ENCODE data around the gene UBTF. TPM values are rescaled to one million over a fixed set of nuclear protein-coding genes. Genes with fewer than 3 reads are reported as not detected.

Gene UBTF, protein sequence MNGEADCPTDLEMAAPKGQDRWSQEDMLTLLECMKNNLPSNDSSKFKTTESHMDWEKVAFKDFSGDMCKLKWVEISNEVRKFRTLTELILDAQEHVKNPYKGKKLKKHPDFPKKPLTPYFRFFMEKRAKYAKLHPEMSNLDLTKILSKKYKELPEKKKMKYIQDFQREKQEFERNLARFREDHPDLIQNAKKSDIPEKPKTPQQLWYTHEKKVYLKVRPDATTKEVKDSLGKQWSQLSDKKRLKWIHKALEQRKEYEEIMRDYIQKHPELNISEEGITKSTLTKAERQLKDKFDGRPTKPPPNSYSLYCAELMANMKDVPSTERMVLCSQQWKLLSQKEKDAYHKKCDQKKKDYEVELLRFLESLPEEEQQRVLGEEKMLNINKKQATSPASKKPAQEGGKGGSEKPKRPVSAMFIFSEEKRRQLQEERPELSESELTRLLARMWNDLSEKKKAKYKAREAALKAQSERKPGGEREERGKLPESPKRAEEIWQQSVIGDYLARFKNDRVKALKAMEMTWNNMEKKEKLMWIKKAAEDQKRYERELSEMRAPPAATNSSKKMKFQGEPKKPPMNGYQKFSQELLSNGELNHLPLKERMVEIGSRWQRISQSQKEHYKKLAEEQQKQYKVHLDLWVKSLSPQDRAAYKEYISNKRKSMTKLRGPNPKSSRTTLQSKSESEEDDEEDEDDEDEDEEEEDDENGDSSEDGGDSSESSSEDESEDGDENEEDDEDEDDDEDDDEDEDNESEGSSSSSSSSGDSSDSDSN
- total RNA-seq (2014; rRNA removed; shearing (Covaris generic)), result 70.0 and 82.3 TPM in 2 replicates
- 42.4 and 46.9 TPM in 2 replicates for polyA plus RNA-seq (2015; cell fraction: cytosol; rRNA removed)
- polyA plus RNA-seq (2015; cell fraction: nucleus; rRNA removed), result 68.9 and 69.4 TPM in 2 replicates

DNA sequence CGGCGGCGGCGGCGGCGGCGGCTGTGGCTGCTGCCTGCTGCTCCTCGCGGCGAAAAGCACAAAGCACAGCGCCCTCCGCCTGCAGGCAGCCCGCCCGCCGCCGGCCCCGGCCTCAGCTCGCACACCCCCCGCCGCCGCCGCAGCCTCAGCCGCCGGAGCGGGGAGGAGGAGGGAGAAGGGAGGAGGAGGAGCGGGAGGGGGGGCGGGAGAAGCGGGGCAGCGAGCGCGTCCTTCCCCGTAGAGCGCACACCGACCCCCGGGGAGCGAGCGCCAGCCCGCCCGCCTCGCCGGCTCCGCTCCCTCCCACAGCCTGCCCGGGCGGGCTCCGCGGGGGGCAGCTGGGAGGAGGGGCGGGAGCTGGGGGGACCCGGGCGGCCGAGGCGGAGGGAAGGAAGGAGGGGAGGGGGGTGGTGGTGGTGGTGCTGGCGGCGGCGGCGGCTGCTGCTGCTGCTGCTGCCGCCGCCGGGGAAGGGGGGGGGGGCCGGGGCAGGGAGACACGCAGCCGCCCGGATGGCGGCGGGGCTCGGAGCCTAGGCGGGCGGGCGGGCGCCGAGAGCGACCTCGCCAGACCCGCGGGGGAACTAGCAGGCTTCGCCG is at the start of gene UBTF:
TSS of gene UBTF (minus strand) at position 60 of the 597 bp plus-strand sequence. CDS start 1,446 bp downstream, outside the sequence.
- DNase-seq (ENCODE audit: low read depth), result no peak

DNA sequence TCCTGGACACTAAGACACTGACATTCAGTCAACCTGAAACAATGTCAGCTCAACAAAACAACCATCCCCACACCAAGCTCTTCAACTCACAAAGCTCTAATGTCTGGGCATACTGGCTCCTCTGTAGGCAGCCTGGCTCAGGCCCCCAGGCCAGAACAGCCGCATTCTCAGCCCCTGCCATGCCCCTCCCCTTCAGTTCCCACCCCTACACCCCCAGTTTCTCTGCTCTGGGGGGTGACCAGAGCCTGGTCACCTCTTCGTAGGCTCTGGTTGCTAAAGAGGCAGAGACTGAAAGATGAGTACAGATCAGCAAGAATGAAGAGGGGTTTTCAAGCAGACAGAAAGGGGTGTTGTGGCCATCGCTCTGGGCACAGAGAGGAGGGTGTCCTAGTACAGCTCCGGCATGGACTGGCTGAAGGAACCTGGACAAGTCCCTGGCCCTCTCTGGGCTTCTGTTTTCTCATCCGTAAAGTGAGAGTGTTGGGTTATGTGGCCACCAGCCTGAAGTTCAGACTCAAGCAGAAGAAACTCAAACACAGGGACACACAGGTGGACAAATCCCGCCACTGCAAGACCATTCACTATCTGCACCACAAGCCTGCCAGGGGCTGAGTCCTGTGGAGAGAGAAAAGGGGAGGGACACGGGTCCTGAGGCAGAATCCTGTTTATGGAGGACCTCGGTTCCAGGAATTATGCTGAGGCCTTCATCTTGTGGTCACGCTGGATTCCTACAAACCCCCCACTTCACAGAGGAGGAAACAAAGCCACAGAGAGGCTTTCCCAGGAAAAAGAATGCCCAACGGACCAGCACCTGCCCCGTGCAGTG is 49.4 kb upstream of the UBTF start:
- no peak for DNase-seq (ENCODE audit: low read depth)

DNA sequence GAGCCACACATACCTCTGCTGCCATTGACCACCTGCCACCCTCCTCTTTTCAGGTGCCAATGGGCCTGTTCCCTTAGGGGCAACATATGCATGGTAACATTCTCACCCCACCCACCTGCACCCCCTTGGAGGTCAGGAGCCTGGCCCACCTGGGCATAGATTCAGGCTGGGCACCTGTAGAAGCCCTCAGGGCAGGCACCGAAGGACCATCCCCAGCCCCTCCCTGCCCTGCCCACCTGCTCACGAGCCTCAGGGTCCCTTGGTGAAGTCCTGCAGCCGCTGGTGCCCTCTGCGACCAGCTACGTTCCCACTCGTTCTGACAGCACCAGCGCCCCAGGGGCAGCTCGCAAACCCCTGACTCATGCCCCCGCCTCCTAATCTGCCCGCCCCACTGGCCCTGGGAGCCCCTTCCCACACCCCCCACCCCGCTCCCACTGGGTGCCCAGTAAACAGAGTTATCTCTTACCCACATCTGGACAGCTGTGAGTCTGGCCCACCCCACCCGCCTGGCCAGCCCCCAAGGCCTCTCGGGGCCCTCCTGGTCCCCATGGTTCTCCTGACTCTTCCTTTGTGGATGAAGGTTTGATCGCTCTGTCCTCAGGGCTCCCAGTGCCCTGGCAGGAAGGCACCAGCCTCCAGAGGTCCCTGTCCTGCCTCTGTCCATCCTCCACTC is 48.5 kb upstream of the UBTF start, which contains the start of gene SLC4A1:
TSS of gene SLC4A1 (minus strand) at position 318 of the 673 bp plus-strand sequence. CDS start 5,269 bp downstream, outside the sequence.
- DNase-seq (ENCODE audit: low read depth), result no peak

DNA sequence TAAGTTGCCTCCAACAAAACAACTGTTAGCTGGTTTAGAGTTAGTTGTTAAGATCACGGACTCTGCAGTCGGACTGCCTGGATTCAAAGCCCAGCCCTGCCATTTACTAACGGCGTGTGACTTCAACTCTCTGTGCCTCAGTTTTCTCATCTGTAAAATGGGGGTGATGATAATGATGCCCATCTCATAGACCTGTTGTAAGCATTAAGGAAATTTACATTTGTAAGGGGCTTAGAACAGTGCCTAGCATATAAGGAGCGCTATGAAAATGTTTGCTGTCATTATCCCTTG is 47.6 kb upstream of the UBTF start:
- DNase-seq (ENCODE audit: low read depth), result no peak

DNA sequence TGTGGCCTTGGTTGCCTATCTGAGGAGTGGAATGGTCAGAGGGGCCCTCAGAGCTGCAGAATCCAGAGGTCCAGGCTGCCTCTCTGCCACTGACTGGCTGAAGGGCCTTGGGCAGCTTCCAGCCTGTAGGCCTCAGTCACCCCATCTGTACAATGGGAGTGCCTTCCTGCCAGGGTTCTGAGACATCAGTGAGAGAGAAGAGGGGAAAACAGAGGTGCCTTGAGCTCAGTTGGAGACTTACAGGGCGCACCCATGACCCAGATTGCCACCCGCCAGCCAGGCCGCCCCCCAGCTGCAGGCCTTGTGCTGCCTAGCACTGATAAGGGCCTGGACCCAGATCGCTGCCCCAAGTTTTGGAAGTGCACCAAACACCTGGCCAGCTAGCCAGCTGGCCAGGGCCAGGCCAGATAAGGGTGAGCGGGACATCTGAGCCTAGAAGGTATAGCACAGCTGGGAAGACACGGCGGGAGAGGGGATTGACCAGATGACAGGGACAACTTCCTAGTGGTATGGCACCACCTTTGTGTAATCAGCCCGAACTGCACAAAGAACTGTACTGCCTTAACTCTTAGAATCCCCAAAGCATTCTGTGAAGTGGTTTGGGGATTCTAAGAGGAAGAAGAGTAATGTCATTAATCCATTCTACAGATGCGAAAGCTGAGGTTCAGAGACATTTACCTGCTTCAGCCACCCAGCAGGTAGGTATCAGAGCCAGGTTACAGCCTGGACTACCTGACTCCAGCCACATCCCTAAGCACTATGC is 47.1 kb upstream of the UBTF start:
- DNase-seq (ENCODE audit: low read depth), result no peak

DNA sequence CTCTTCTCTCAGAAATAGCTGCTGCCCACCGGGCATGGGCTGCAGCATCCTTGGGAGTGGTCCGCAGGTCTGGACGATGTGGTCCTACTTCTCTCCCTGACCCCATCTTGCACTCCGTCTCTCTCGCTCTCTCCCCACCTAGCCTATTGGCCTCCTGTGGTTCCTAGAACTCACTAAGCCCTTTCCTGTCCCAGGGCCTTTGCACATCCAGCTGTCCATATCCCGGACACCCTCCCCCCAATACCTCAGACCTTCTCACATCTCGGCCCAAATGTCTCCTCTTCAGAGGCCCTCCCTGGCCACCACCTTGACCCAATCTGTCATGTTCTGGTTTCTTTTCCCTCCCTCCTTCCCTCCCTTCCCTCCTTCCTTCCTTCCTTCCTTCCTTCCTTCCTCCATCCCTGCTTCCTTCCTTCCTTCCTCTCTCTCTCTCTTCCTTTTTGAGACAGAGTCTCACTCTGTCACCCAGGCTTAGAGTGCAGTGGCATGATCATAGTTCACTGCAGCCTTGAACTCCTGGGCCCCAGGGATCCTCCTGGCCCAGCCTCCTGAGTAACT is 43.9 kb upstream of the UBTF start:
- DNase-seq (ENCODE audit: low read depth), result no peak

DNA sequence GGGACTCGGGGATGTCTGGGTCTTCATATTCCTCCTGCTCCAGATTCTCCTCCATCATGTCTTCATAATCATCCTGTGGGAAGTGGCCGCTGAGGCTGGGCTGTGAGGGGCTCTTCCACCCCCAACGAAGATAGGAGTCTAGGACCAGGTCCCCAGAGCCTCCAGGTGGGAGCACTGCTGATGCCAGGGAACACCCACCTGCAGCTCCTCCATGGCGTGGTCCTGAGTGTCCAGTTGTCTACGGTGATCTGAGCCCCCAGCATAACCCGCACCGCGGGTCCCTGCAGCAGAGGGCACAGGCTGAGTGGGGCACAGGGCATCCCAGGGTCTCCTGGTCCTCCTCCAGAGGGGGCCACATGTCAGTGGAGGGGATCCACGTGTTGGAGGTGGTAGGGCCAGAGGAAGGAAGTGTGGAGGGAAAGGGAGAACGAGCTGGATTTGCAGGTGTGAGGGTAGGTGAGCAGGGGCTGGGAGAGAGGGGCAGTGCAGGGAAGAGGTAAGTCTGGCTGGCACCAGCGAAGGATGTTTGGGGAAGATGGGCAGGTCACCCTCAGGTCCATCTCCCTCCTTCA is 43.3 kb upstream of the UBTF start:
- no peak for DNase-seq (ENCODE audit: low read depth)

DNA sequence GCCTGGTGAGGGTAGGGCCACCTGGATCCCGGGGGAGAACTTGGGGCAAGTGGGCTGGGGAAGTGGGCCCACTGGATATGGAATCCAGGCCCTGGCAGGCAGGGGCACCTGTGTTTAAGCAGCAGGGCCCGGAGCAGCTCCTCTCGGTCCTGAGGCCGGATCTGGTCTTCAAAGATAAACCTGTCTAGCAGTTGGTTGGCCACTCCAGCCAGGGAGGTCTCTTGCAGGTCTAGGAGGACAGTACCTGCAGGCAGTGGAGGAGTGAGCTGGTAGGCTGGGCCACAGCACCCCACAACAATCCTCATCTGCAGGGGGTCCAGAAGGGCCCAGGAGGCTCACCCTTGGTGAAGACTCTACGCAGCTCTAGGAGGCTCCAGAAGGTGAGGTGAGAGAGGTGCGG is 40.8 kb upstream of the UBTF start:
- no peak for DNase-seq (ENCODE audit: low read depth)

DNA sequence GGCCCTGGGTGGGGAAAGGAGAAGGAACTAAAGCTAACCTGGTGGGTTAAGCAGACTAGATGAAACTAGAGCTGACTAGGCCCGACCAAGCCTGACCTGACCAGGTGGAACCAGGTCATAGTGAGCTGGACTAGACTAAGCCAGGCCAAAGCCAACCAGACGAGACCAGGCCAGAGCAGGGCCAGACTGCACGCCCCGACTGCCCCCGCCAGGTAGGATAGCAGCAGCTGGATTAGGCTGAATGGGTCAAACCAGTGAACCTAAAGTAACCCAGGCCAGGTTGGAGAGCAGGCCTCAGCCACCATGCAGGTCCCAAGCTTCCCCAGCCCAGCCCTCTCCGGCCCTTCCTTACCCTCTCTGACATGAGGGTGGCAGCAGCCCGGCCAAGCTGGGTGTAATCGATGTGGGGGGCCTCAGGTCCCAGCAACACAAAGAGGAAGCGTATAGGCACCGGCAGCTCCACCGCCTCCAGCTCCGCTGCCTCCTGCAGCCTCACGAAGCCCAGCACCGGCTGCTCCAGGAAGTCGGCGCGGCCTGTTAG is 39.4 kb upstream of the UBTF start:
- DNase-seq (ENCODE audit: low read depth), result no peak

DNA sequence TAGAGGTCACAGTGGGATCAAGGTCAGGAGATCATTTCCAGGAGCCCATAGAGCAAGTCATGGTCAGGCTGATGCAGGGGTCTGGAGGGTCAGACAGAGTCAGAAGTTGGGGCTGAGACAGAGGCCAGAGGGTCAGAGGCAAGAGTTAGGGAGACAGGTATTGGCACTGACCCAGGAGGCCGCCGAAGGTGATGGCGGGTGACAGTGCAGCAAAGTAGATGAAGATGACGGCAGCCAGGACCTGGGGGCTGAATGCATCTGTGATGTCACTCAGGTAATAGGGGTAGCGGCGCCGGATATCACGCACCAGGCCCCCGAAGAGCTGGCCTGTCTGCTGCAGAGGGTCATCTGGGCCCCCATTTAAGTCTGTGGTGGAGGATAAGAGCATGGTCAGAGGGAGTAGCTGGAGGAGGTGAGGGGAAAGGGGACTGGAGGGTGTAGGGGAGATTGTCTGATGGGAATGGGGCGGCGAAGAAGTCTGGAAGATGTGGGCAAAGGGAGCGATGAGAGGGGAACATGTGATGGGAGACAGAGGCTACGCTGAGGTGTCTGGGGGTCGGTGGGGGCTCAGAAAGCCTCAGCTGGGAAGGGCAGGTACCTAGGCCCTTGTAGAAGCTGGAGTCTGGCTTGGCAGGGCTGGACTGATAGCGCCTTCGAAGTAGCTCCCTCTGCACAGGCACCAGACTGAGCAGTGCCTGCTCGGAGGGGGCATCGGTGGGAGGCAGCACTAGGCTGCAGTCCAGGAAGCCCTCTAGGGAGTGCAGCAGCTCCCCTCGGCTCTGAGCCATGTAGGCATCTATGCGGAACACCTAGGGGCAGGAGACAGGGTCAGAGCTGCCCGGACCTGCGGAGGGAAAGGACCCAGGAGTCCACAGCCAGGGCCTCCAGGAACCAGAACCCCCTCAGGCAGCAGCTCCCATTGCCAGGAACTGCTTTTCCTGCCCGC is 38.6 kb upstream of the UBTF start:
- DNase-seq (ENCODE audit: low read depth), result no peak

DNA sequence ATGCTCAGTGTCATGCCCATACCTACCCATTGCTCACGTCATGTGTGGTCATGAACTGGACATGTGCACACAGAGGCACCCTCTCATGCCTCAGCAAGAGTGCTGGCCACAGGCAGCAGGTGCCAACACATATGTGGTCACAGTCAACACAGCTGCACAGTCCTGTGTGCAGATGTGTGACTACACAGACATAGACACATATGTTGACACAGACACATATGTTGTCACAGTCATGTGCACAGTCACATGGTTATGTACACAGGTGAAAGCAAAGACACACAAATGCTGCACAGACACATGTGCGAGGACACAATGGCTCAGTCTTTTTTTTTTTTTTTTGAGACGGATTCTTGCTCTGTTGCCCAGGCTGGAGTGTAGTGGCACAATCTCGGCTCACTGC is 37.2 kb upstream of the UBTF start:
- no peak for DNase-seq (ENCODE audit: low read depth)

DNA sequence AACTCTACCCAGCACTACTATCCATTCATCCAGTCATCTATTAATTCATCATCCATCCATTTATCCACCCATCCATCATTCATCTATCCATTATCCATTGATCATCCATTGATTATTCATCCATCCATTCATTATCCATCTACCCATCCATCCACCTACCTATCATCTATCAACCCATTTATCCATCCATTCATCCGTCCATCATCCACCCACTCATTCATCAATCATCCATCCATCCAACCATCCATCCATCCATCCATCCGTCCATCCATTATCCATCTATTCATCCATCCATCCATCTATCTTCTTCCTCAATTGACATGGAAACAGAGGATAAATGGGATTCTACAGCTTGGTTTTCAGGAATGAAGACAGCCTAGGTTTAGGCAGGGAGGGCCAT is 36.4 kb upstream of the UBTF start:
- no peak for DNase-seq (ENCODE audit: low read depth)

DNA sequence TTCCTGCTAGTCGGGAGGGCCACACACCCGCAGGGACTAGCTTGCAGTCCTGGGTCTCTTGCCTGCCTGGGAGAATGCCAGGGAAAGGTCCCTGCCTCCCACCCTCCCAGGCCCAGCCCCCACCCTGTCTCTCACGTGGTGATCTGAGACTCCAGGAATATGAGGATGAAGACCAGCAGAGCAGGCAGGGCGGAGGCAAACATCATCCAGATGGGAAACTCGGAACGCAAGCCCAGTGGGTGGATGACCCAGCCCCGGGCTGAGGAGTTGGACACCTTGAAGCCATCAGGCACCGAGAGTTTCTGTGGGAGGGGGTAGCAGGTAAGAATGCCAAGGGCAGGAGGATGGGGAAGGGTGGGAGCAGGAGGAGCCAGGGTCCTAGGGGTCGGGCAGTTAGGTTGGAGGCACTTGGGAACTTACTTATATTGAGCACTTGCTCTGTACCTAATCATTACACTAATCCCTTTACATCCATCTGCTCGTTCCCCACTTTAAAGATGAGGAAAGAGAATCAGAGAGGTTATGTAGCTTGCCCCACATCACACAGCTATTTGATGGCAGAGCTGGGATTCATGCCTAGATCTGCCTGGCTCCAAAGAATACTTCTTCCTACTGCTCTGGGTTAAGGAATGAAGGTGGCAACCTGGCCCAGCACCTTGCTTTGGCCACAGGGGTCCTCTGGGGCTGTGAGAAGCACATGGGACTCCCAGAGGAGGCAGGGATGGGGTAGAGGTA is 35.1 kb upstream of the UBTF start:
- DNase-seq (ENCODE audit: low read depth), result no peak

DNA sequence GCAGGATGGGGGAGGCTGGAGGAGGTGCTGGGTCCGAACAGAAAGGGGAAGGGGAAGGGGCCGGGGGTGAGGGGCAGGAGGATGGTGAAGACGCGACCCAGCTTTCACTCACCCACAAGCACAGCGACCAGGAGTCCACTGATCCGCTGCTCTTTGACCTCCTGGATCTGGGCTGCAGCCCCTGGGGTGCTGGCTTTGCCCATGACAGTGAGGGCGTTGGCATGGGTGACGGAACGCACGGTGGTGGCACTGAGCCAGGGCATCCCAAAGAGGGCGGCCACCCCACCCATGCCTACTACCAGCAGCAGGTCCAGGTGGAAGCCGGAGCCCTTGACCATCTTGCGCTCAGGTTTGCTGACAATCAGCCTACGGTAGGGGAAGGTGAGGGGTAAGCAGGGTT is 33.5 kb upstream of the UBTF start:
- no peak for DNase-seq (ENCODE audit: low read depth)

DNA sequence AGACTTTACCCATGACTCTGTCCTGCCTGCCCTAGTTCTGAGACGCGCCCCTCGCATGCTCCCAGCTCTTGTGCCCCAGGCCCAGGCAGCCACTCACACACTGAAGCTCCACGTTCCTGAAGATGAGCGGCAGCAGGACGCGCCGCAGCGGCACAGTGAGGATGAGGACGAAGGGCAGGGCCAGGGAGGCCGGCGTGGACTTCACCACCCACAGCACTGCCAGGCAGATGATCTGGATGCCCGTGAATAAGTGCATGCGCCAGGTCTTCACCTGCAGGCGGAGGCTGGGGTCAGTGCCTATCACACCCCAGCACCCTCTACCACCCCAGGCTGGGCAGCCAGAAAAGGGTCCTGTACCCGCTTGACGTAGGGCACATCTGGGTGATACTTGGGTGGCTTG is 31.6 kb upstream of the UBTF start:
- no peak for DNase-seq (ENCODE audit: low read depth)

DNA sequence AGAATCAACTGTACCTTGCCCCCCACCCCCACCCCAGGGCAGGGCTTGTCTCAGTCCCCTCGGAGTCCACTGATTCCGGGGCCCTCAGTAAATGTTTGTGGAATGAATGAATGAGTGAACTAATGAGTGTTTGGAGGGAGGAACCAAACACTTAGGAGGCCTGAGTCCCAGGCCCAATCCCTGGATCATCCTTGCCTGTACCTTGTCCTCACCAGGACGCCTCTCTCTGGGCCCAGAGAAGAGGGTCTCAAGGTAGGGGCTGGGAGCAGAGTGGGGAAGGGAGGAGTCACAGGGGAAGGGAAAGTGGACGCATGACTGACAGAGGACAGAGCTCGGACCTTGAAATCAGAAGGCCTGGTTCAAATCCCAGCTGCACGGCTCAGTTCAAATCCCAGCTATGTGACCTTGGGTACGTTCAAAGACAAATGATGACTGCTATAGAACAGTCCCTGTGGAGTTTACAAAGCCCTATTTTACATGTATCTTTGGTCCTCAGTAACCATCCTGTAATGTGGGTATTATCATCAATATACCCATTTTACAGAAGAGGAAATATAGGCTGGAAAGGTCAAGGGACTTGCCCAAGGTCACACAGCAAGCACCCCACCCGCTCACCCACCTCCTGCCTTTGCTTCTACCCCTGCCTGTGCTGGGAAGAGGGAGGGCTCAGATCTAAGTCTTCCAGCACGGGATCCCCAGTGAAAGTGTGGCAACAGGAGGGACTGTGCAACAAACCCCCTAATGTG is 30.2 kb upstream of the UBTF start:
- no peak for DNase-seq (ENCODE audit: low read depth)
